GM12801 (cell line): Measurements from ENCODE around the gene RAPGEF2.

Experiments used
- TF ChIP-seq, protein P1 (sequence below): IDR thresholded peaks from one replicate; pipeline ENCODE4 v1.5.1; 2011; ENCODE audit warnings: control low read depth; ENCODE audit not compliant: insufficient read length; ENCODE audit errors: extremely low read depth

RAPGEF2 gene

GRCh38 chr4:159191989-159192388 is 89.1 kb downstream of the RAPGEF2 start:
- TF ChIP-seq, protein P1, sequence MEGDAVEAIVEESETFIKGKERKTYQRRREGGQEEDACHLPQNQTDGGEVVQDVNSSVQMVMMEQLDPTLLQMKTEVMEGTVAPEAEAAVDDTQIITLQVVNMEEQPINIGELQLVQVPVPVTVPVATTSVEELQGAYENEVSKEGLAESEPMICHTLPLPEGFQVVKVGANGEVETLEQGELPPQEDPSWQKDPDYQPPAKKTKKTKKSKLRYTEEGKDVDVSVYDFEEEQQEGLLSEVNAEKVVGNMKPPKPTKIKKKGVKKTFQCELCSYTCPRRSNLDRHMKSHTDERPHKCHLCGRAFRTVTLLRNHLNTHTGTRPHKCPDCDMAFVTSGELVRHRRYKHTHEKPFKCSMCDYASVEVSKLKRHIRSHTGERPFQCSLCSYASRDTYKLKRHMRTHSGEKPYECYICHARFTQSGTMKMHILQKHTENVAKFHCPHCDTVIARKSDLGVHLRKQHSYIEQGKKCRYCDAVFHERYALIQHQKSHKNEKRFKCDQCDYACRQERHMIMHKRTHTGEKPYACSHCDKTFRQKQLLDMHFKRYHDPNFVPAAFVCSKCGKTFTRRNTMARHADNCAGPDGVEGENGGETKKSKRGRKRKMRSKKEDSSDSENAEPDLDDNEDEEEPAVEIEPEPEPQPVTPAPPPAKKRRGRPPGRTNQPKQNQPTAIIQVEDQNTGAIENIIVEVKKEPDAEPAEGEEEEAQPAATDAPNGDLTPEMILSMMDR = no peak

DNA sequence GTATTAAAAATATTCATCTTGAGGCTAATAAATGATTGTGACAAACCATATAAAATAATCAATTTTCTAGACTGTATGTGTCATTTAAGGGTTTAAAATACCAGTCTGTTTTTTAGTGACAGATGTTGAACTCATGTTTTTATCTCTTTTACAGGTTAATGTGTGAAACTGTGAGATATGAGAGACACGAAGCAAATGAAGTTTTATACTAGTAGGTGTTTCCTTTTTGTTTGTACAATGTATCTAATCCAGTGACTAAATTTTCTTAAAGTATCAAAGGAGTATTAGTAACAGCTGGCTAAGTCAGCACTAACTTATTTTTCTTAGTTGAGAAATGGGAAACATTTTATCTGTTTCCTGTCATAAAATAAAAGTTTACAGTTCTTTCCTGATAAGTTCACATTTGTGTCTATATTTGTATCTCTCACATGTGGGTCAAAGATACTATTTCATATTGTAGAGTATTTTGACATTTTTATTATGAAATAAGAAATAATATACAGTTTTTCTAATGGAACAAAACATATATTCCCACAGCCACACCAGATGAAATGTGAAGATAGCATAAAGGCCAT is 90.3 kb downstream of the RAPGEF2 start:
- TF ChIP-seq, protein P1 = no peak

GRCh38 chr4:159195361-159195769 is 92.5 kb downstream of the RAPGEF2 start:
- TF ChIP-seq, protein P1 = no peak

- TF ChIP-seq, protein P1 = no peak
Measured at GRCh38 chr4:159197260-159197884, 94.5 kb downstream of the RAPGEF2 start.

GRCh38 chr4:159197885-159198269 is 95.0 kb downstream of the RAPGEF2 start:
- TF ChIP-seq, protein P1 = no peak

GRCh38 chr4:159199826-159200225 is 96.9 kb downstream of the RAPGEF2 start:
- TF ChIP-seq, protein P1 = no peak

GRCh38 chr4:159201168-159201567 is 98.3 kb downstream of the RAPGEF2 start:
- TF ChIP-seq, protein P1 = no peak
